BLaER1 treated with 17β-estradiol and CSF1 and Interleukin-3, amounts not matched to agents 10 nM and 100 nM (cell line): ENCODE data around the gene ATP1B2.

Source experiments
- H3K27ac ChIP-seq, 11 experiments: shearing (Covaris generic); formaldehyde crosslinking; 2 replicates each; pipeline ENCODE4 v1.8.1; 2022
- H3K27me3 ChIP-seq, 11 experiments: shearing (Covaris generic); formaldehyde crosslinking; 2 replicates each; pipeline ENCODE4 v1.8.1; 2022
- H3K36me3 ChIP-seq, 11 experiments: shearing (Covaris generic); formaldehyde crosslinking; 2 replicates each; pipeline ENCODE4 v1.8.1; 2022
- H3K4me1 ChIP-seq, 10 experiments: shearing (Covaris generic); formaldehyde crosslinking; 2 replicates each; pipeline ENCODE4 v1.8.1; 2022
- H3K4me2 ChIP-seq, 11 experiments: shearing (Covaris generic); formaldehyde crosslinking; 2 replicates each; pipeline ENCODE4 v1.8.1; 2022
- H3K4me3 ChIP-seq, 10 experiments: shearing (Covaris generic); formaldehyde crosslinking; 2 replicates each; pipeline ENCODE4 v1.8.1; 2022
- H3K9ac ChIP-seq, 11 experiments: shearing (Covaris generic); formaldehyde crosslinking; 2 replicates each; pipeline ENCODE4 v1.8.1; 2022
- H3K9me3 ChIP-seq, 11 experiments: shearing (Covaris generic); formaldehyde crosslinking; replicated peaks in 1 of 11; 2 replicates each; pipeline ENCODE4 v1.8.1; 2022
- H4K20me1 ChIP-seq, 11 experiments: shearing (Covaris generic); formaldehyde crosslinking; 2 replicates each; pipeline ENCODE4 v1.8.1; 2022
- Cebpa-rat ChIP-seq, 11 experiments: shearing (Covaris generic); IDR thresholded peaks; 2 replicates each; pipeline ENCODE4 v1.8.1; 2022

Gene ATP1B2

DNA sequence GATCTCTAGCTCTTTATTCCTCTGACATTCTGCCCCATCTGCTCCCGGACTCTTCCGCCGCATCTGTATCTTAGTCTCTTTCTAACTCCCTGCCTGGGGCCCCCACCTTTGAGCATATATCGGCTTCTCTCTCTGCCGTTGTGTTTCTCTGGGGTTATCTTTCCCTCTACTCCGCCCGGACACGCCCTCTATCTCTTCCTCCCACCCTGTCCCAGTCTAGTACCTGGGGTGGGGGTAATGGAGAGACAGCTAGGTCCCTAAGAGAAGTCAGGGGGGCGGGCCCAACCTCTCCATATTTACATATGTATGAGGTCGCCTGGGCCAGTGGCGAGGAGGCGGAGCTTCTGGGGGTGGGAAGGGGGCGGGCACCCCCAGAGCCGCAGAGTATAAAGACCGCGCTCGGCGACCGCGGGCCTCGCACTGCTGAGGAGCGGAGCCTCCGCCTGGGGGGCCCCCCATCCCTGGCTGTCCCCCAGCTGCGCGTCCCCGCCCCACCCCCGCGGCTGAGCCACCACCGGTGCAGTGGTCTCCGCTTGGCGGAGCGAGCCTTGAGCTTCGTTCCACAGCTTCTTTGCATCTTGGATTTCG is at the start of gene ATP1B2:
Gene ATP1B2, plus strand, starts transcription at position 418 of the 588 bp plus-strand sequence. CDS start 593 bp downstream, outside the sequence.
- Histone ChIP-seq H3K9ac (peak within 1 kb of the TSS in 9 of 11 experiments; percentile 9 to 59 (median 35); a peak in 9 of 22 replicates), H3K4me1 (peaks cover 26 to 48% (median 31%) of the 10 kb centered on the region in 10 experiments), H3K27ac (no peak within 1 kb of the TSS), H4K20me1 (peaks cover 0 to 20% (median 9%) of the 10 kb centered on the region in 11 experiments; a peak in 11 of 22 replicates), H3K9me3 (no peaks in the 10 kb centered on the region), H3K4me3 (peak within 1 kb of the TSS; percentile 44 to 66 (median 52)), H3K4me2 (peak within 1 kb of the TSS; percentile 82 to 97 (median 89)), H3K27me3 (peaks cover 61 to 72% (median 70%) of the 10 kb centered on the region in 11 experiments), H3K36me3 (no peaks in the 10 kb centered on the region)
- TF ChIP-seq Cebpa-rat (IDR thresholded peaks at IDR 0.05): no peak

GRCh38 chr17:7606280-7606679 is 44.4 kb upstream of the ATP1B2 start:
- Histone ChIP-seq H4K20me1 (peaks cover 3 to 70% (median 47%) of the 10 kb centered on the region in 11 experiments; a peak in 18 of 22 replicates), H3K27me3 (no peaks in the 10 kb centered on the region), H3K36me3 (peaks cover 62 to 100% (median 87%) of the 10 kb centered on the region in 11 experiments), H3K4me2 (no peak overlapping the region), H3K4me1 (peaks cover 0 to 11% (median 2%) of the 10 kb centered on the region in 10 experiments; a peak in 10 of 20 replicates), H3K4me3 (no peak overlapping the region), H3K27ac (no peak overlapping the region), H3K9ac (no peak overlapping the region), H3K9me3 (no peaks in the 10 kb centered on the region)
- TF ChIP-seq Cebpa-rat (IDR thresholded peaks at IDR 0.05): no peak

- Histone ChIP-seq H3K4me3 (no peak overlapping the region), H3K27me3 (no peaks in the 10 kb centered on the region), H3K4me1 (peaks cover 24 to 38% (median 30%) of the 10 kb centered on the region in 10 experiments), H3K9me3 (no peaks in the 10 kb centered on the region), H3K9ac (no peak overlapping the region), H3K27ac (no peak overlapping the region), H4K20me1 (peaks cover 13 to 83% (median 66%) of the 10 kb centered on the region in 11 experiments; a peak in 19 of 22 replicates), H3K36me3 (peaks cover 27 to 67% (median 53%) of the 10 kb centered on the region in 11 experiments), H3K4me2 (0 out of 22 replicates have a peak overlapping the region, but pooled peaks of 1 of the 11 experiments have one; percentile 91)
- no peak for TF ChIP-seq Cebpa-rat (IDR thresholded peaks at IDR 0.05)
Measured at GRCh38 chr17:7610641-7611040, 40.1 kb upstream of the ATP1B2 start.

- Histone ChIP-seq H3K4me2 (peak overlapping the region; percentile 85 to 100 (median 95); a peak in 21 of 22 replicates), H4K20me1 (peaks cover 13 to 72% (median 56%) of the 10 kb centered on the region in 11 experiments; a peak in 18 of 22 replicates), H3K9me3 (no peaks in the 10 kb centered on the region), H3K4me1 (peaks cover 24 to 38% (median 33%) of the 10 kb centered on the region in 10 experiments), H3K4me3 (0 out of 20 replicates have a peak overlapping the region, but pooled peaks of 1 of the 10 experiments have one; percentile 2), H3K27ac (peak overlapping the region in 2 of 11 experiments; percentile 18 to 41; a peak in 2 of 22 replicates), H3K36me3 (peaks cover 16 to 56% (median 41%) of the 10 kb centered on the region in 11 experiments), H3K9ac (peak overlapping the region in 4 of 11 experiments; percentile 1 to 51 (median 33); a peak in 4 of 22 replicates), H3K27me3 (no peaks in the 10 kb centered on the region)
- TF ChIP-seq Cebpa-rat (IDR thresholded peaks at IDR 0.05): no peak
Measured at GRCh38 chr17:7611635-7612293, 39.0 kb upstream of the ATP1B2 start.

GRCh38 chr17:7612294-7612640 is 38.5 kb upstream of the ATP1B2 start:
- peak overlapping the region in 1 of 11 experiments; percentile 41; a peak in 1 of 22 replicates for H3K27ac ChIP-seq
- H3K4me3 ChIP-seq: no peak overlapping the region
- H3K27me3 ChIP-seq: no peaks in the 10 kb centered on the region
- H3K4me1 ChIP-seq: peaks cover 24 to 38% (median 32%) of the 10 kb centered on the region in 10 experiments
- H4K20me1 ChIP-seq: peaks cover 13 to 67% (median 53%) of the 10 kb centered on the region in 11 experiments; a peak in 17 of 22 replicates
- peak overlapping the region in 3 of 11 experiments; percentile 1 to 51 (median 40); a peak in 2 of 22 replicates for H3K9ac ChIP-seq
- TF ChIP-seq Cebpa-rat (IDR thresholded peaks at IDR 0.05): no peak
- H3K36me3 ChIP-seq: peaks cover 15 to 51% (median 40%) of the 10 kb centered on the region in 11 experiments
- H3K4me2 ChIP-seq: peak overlapping the region; percentile 85 to 100 (median 95)
- H3K9me3 ChIP-seq: no peaks in the 10 kb centered on the region

GRCh38 chr17:7613769-7614424 is 36.8 kb upstream of the ATP1B2 start:
- peak overlapping the region; percentile 81 to 97 (median 88) for H3K4me3 ChIP-seq
- no peaks in the 10 kb centered on the region for H3K27me3 ChIP-seq
- peak overlapping the region; percentile 78 to 93 (median 90) for H3K27ac ChIP-seq
- peaks cover 24 to 38% (median 31%) of the 10 kb centered on the region in 10 experiments for H3K4me1 ChIP-seq
- H3K4me2 ChIP-seq: peak overlapping the region; percentile 85 to 100 (median 95)
- peaks cover 15 to 35% (median 24%) of the 10 kb centered on the region in 11 experiments for H3K36me3 ChIP-seq
- peak overlapping the region; percentile 85 to 96 (median 93) for H3K9ac ChIP-seq
- no peaks in the 10 kb centered on the region for H3K9me3 ChIP-seq
- no peak for TF ChIP-seq Cebpa-rat (IDR thresholded peaks at IDR 0.05)
- H4K20me1 ChIP-seq: peaks cover 13 to 51% (median 46%) of the 10 kb centered on the region in 11 experiments; a peak in 17 of 22 replicates

DNA sequence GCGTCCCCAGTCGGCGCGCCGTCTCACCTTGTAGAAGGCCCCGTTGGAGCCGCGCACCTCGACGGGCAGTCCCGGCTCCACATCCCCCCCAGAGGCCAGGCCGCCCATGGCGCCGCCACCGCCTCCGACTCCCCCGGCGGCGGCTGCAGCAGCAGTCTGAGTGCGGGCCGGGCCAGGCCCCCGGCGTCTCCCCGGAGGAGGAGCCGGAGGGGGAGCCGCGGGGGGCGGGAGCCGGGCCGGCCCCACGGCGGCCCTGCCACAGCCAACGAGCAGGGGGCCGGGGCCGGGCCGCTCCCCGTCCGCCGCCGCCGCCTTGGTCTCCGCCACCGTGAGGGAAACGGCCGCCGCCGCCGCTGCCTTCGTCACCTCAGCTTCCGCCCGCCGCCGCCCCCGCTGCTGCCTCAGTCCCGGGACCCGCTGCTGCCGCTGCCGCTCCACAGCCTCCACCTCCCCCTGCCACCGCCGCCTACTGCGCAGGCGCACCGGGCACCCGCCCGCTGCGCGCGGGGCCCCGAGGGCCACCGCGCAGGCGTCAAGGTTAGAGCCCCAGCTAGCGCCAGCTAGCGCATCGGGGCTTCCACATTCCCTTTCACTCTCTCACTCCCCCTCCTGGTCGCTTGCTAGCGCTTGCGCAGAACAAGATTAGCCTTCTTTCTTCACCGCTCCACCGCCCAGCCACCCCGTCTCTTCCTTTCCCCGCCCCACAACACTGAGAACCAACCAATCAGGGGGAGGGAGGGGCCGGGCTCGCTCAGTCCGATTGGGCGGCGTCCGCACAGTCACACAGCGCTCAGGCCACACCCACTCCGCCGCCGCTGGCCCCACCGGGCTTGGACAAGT is 36.1 kb upstream of the ATP1B2 start, which contains the start of gene FXR2:
Gene FXR2, minus strand, starts transcription at position 473 of the 840 bp plus-strand sequence. Its CDS starts 365 bp downstream, at position 108.
- H3K27me3 ChIP-seq: no peaks in the 10 kb centered on the region
- TF ChIP-seq Cebpa-rat (IDR thresholded peaks at IDR 0.05): no peak
- peak within 1 kb of the TSS; percentile 81 to 97 (median 88) for H3K4me3 ChIP-seq
- H3K4me2 ChIP-seq: peak within 1 kb of the TSS; percentile 85 to 100 (median 95)
- peaks cover 24 to 38% (median 31%) of the 10 kb centered on the region in 10 experiments for H3K4me1 ChIP-seq
- peaks cover 15 to 27% (median 21%) of the 10 kb centered on the region in 11 experiments for H3K36me3 ChIP-seq
- peak within 1 kb of the TSS; percentile 85 to 96 (median 93) for H3K9ac ChIP-seq
- peaks cover 13 to 44% (median 39%) of the 10 kb centered on the region in 11 experiments; a peak in 16 of 22 replicates for H4K20me1 ChIP-seq
- H3K9me3 ChIP-seq: no peaks in the 10 kb centered on the region
- peak within 1 kb of the TSS; percentile 78 to 93 (median 90) for H3K27ac ChIP-seq
